T47D (cell line): Measurements from ENCODE around the gene ACIN1.
"Not testable (repeated sequence)": the region's sequence is repeated elsewhere in the genome, so short reads cannot be mapped to it uniquely, and the experiment has no call there.

Experiments
- DNase-seq, 2 experiments: peaks; one replicate each; pipeline versions ENCODE4 v3.0.0 to v3.0.0-alpha.2; 2011 to 2012; ENCODE audit warnings: low read depth in 1 of 2, low spot score in 1 of 2
- JUND ChIP-seq: IDR thresholded peaks from 2 replicates; pipeline ENCODE4 v1.6.1; 2012; ENCODE audit warnings: low read depth
- in situ Hi-C: cut with HindIII; loops from 2 replicates; pipeline ENCODE4 v1.10.0; 2016; ENCODE audit warnings: low sequenced_read_pairs, low pct_unique_long_range_greater_than_20kb

ACIN1 gene

DNA sequence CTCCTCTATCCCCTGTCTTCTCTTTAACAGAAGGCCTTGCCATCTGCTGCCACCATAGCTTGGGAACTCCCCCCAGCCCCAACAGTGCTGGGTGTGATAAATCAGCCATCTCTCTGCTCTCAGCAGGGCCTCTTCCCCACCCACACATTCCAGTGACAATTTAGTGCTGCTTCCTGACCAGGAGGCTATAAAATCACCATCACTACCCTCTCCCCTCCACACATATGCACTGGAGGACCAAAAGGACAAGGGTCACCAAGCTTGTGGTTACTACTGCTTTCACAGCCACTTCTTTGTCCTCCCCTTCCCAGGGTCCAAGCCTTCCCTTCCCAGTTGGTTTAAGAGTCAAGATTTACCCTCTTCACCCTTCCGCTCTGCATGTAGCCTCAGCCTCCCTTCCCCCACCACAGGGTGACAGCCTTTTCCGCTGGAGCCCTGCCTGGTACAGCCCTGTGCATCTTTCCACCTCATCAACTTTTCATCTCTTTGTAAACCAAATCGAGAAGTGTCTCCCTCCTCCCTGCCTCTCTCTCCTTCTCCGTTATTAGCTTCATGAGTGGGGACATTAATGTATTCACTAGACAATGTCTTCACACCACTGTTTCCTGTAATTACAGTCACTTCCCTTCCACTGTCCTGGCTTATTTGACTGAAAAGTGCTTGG, 69.7 kb downstream of the ACIN1 start:
- TF ChIP-seq JUND: no peak
- in situ Hi-C loops: no loop called here
- no peak for DNase-seq

GRCh38 chr14:23024612-23025075, 70.3 kb downstream of the ACIN1 start:
- TF ChIP-seq JUND: no peak
- in situ Hi-C loops: no loop called here
- no peak for DNase-seq

- in situ Hi-C loops: no loop called here
- no peak for DNase-seq
- no peak for TF ChIP-seq JUND
Observed at GRCh38 chr14:23023795-23024152, 71.2 kb downstream of the ACIN1 start.

DNA sequence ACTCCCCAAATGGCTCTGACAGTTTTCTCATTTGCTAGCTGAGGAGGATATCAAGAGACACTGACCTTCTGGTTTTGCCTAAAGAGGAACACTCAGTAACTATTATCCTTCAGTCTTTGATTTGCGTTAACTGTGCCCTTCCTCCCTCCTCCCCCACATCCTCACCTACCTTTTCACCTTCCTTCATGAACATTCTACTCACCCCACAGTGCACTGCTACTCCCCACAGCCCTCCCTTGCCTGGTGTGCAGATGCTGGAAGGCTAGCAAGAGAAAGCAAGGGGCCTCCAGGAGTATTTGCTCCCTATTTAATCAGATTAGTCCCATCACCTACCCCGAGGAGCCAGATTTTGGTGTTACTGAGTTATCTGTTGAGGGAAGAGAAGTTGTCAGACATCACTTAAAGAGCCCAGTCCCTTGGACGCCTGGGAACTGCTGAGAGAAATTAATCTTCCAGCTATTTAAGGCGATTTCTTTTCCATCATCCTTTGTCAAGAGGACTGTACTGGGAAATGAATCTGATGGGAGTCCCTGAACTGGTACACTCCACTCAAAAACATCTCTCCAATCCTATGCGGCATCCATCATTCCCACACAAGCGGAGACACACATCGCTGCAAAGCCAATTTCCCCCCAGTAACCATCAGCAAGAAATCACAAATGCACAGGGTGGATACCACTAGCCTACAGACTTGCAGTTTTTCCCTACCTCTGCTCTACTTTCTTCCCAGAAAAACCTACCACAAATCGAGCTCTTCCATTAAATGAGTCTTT, 71.7 kb downstream of the ACIN1 start:
- in situ Hi-C loops: no loop called here
- DNase-seq: no peak
- no peak for TF ChIP-seq JUND

DNA sequence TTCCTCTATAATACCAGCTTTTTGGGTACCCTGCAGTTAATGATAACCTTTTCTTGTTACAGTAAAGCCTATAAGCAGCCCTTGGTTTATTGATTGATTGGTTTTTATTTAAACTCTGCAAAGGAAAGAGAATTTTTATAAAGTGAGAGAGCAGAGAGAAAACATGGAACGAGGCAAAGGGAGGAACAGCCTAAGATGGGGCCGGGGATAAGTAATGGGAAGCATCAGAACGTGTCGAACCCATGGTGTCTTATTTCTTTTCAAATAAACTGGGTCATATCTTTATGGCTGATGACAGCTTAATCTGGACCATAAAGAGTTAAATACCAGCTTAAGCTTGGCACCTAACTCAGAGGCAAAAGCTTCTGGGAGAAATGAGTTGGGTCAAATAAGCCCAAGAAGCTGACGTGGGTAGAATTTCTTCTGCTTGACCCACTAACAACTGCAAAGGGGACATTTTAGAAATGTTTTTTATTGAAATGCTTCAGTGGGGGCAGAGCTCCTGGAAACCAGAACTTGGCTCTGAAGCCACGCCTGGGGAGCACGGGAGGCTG, 73.0 kb downstream of the ACIN1 start:
- TF ChIP-seq JUND: no peak
- DNase-seq: no peak
- in situ Hi-C loops: no loop called here

DNA sequence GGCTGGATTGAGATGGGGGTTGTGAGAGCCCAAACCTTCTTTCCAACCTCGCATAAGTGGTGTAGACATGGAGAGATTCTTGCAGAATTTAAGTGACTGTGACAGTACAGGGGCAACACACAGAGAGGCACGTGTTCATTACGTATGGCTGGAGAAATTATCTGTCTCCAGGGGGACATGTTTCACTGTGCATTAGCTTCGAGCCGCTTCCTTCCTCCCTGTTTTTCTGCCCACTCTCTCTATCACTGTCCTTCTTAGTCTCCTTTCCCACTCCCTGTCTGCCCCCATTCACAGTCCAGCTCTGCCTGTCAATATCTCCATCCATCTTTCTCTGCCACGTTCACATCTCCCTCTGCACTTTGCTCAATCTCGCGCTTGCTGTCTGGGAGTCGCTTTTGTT, 73.5 kb downstream of the ACIN1 start:
- in situ Hi-C loops: no loop called here
- TF ChIP-seq JUND: no peak
- no peak for DNase-seq

- TF ChIP-seq JUND: no peak
- no peak for DNase-seq
- in situ Hi-C loops: no loop called here
Observed at GRCh38 chr14:23020143-23021128, 74.5 kb downstream of the ACIN1 start.

DNA sequence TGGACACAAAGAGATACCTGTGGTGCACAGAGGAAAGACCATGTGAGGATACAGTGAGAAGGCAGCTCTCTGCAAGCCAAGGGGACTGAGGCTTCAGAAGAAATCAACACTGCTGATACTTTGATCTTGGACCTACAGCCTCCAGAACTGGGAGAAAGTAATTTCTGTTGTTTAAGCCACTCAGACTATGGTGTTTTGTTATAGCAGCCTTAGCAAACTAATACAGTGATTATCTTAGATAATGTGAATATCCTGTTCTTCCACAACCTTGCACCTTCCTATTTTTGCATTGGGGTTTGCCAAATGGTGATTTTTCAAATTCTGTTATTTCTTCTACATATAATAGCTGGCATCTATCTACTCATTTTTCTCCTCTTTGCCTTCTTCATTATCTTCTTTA, 76.8 kb downstream of the ACIN1 start:
- no peak for DNase-seq
- no peak for TF ChIP-seq JUND
- in situ Hi-C loops: no loop called here

DNA sequence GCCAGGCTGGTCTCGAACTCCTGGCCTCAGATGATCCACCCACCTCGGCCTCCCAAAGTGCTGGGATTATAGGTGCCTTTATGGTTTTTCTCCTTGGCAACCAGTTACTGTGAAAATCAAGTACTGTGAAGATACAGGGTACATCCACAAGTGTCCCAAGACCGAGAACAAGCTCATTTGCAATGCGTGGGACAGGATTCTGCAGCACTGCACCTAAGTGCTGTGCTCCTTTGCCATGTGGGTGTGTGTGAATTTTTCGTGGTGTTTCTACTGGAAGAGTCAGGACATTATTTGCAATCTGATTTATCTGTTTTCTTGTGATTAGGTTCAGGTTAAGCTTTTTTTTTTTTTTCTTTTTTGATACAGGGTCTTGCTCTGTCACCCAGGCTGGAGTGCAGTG, 77.8 kb downstream of the ACIN1 start:
- TF ChIP-seq JUND: no peak
- in situ Hi-C loops: no loop called here
- DNase-seq: no peak

GRCh38 chr14:23015618-23016017, 79.3 kb downstream of the ACIN1 start:
- DNase-seq: no peak
- no peak for TF ChIP-seq JUND
- in situ Hi-C loops: no loop called here

DNA sequence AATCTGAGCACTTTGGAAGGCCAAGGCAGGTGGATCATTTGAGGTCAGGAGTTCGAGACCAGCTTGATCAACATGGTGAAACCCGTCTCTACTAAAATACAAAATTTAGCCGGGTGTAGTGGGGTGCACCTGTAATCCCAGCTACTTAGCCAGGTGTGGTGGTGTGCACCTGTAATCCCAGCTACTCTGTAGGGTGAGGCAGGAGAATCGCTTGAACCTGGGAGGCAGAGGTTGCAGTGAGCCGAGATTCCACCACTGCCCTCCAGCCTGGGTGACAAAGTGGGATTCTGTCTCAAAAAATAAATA, 81.2 kb downstream of the ACIN1 start:
- in situ Hi-C loops, DNase-seq: not testable (repeated sequence)

DNA sequence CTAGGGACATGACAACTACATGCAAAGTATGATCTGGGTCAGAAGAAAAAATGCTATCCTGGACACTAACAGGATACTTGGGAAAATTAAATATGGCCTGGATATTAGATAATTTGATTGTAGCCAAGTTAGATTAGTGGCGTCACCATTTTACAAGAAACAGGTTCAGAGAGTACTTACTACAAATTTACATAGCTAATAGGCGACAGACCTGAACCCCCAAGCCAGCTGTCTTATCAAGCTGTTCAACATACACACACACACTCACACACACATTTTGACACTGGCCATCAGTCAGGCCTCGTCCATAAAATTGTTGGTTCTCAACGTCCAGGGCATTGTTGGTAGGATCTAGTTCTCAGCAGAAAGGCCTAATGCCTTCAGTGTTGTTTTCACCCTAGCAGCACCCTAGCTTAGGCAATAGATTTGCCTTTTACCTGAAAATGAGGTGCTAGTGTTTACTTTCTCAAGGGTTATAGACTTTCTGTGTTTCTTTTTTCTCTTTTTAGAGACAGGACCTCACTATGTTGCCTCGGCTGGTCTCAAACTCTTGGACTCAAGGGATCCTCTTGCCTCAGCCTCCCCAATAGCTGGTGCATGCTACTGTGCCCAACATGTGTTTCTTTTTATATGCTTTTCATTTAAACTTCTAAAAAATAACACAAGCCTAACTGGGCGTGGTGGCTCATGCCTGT, 81.7 kb downstream of the ACIN1 start:
- no peak for TF ChIP-seq JUND
- in situ Hi-C loops: no loop called here

More for the DNA sequence above, 81.7 kb downstream of the ACIN1 start:
- DNase-seq: no peak
